Neural progenitor cell (in vitro differentiated cells): ENCODE measurements around the gene TNFRSF14. TPM values are rescaled to one million over a fixed set of nuclear protein-coding genes. Genes with fewer than 3 reads are reported as not detected.

Experiments
- DNase-seq: peaks from one replicate; pipeline ENCODE4 v3.0.0-alpha.2; 2016; ENCODE audit warnings: low spot score
- H2AFZ ChIP-seq: fragments of 200-600 bp; sonication (generic); replicated peaks from 2 replicates; pipeline ENCODE4 v1.6.1; 2016; ENCODE audit warnings: antibody characterized with exemption
- H3F3A ChIP-seq: fragments of 200-600 bp; sonication (generic); 2 replicates; pipeline ENCODE4 v1.6.1; 2016; ENCODE audit warnings: antibody characterized with exemption, low read depth
- H3K27ac ChIP-seq: fragments of 200-600 bp; sonication (generic); 2 replicates; pipeline ENCODE4 v1.5.1; 2016; ENCODE audit warnings: mild to moderate bottlenecking
- H3K27me3 ChIP-seq: fragments of 200-600 bp; sonication (generic); 2 replicates; pipeline ENCODE4 v1.6.1; 2016; ENCODE audit warnings: mild to moderate bottlenecking, moderate library complexity
- H3K36me3 ChIP-seq: fragments of 200-600 bp; sonication (generic); 2 replicates; pipeline ENCODE4 v1.5.1; 2016
- H3K4me1 ChIP-seq: fragments of 200-600 bp; sonication (generic); 2 replicates; pipeline ENCODE4 v1.6.1; 2016; ENCODE audit warnings: mixed run types
- H3K4me2 ChIP-seq: fragments of 200-600 bp; sonication (generic); 2 replicates; pipeline ENCODE4 v1.6.1; 2016
- H3K4me3 ChIP-seq: fragments of 200-600 bp; sonication (generic); 2 replicates; pipeline ENCODE4 v1.5.1; 2016
- H3K79me2 ChIP-seq: fragments of 200-600 bp; sonication (generic); 2 replicates; pipeline ENCODE4 v1.6.1; 2016; ENCODE audit warnings: low read depth
- H3K9ac ChIP-seq: fragments of 200-600 bp; sonication (generic); 2 replicates; pipeline ENCODE4 v1.6.1; 2016
- H3K9me3 ChIP-seq: fragments of 200-600 bp; sonication (generic); 2 replicates; pipeline ENCODE4 v1.5.1; 2016; ENCODE audit warnings: low read depth
- H4K20me1 ChIP-seq: fragments of 200-600 bp; sonication (generic); 2 replicates; pipeline ENCODE4 v1.6.1; 2016; ENCODE audit warnings: low read depth
- H3K27ac Mint-ChIP-seq: 3 replicates; pipeline ENCODE4 v1.8.0; 2021; ENCODE audit warnings: mixed read lengths
- H3K27me3 Mint-ChIP-seq: 2 replicates; pipeline ENCODE4 v1.8.0; 2022; ENCODE audit warnings: low read depth, mild to moderate bottlenecking, inconsistent platforms, moderate library complexity, mixed read lengths; ENCODE audit not compliant: insufficient read depth
- H3K36me3 Mint-ChIP-seq: 3 replicates; pipeline ENCODE4 v1.8.0; 2021; ENCODE audit warnings: mixed read lengths
- H3K4me1 Mint-ChIP-seq: 3 replicates; pipeline ENCODE4 v1.8.0; 2021; ENCODE audit warnings: mixed read lengths
- H3K4me3 Mint-ChIP-seq: 3 replicates; pipeline ENCODE4 v1.8.0; 2021; ENCODE audit warnings: mild to moderate bottlenecking, moderate library complexity, mixed read lengths
- H3K9me3 Mint-ChIP-seq: 3 replicates; pipeline ENCODE4 v1.8.0; 2020; ENCODE audit warnings: mixed read lengths
- EZH2 ChIP-seq: fragments of 200-600 bp; sonication (generic); IDR thresholded peaks from 2 replicates; pipeline ENCODE4 v1.6.1; 2017; ENCODE audit warnings: antibody characterized with exemption, mild to moderate bottlenecking, moderate library complexity
- EZH2phosphoT487 ChIP-seq: fragments of 200-600 bp; sonication (generic); IDR thresholded peaks from 2 replicates; pipeline ENCODE4 v1.6.1; 2017; ENCODE audit warnings: antibody characterized with exemption
- total RNA-seq: library from RNA; depleted of rRNA; stranded (reverse); fragments of >200 nt; gene quantifications from 2 replicates; pipeline ENCODE4 v1.2.3, GENCODE V29; 2015; ENCODE audit warnings: low replicate concordance
- TF ChIP-seq, protein P1 (sequence below): fragments of 200-600 bp; sonication (generic); IDR thresholded peaks from 2 replicates; pipeline ENCODE4 v1.5.1; 2017; ENCODE audit warnings: antibody characterized with exemption, mild to moderate bottlenecking

Gene TNFRSF14
- total RNA-seq, 1 donor from 2014 or later: not detected

DNA sequence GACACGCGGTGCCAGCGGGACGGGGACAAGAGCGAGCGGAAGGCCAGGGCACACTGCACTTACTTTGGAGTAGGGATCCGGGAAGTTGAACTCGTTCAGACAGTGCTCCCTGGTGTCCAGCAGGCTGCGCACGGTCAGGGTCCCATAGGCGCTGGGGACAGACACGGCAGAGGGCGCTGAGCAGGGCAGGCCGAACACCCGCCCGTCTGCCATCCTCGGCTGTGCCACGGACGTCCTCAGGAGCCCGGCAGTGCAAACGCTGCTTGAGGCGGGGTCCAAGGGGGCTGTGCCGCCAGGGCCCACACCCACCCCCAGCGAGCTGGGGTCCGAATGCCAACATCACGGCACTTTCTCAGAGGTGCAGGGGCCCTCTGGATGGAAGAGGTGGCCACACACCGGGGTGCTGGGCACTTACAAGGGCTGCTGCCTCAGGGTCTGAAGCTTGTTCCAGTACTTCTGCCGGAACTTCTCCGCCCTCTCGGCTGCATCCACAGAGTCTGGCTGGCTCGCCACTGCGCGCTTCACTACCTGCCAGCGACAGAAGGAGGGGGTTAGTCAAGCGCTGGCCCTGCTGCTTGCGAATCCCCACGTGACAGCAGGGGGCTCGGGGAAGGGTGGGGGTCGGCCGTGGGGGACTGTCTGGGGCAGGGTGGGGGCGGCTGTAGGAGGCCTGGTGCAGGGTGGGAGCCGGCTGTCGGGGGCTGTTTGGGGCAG lies 42.1 kb upstream of the TNFRSF14 start:
- TF ChIP-seq EZH2phosphoT487 (no peak), EZH2 (no peak)
- TF ChIP-seq, protein P1, sequence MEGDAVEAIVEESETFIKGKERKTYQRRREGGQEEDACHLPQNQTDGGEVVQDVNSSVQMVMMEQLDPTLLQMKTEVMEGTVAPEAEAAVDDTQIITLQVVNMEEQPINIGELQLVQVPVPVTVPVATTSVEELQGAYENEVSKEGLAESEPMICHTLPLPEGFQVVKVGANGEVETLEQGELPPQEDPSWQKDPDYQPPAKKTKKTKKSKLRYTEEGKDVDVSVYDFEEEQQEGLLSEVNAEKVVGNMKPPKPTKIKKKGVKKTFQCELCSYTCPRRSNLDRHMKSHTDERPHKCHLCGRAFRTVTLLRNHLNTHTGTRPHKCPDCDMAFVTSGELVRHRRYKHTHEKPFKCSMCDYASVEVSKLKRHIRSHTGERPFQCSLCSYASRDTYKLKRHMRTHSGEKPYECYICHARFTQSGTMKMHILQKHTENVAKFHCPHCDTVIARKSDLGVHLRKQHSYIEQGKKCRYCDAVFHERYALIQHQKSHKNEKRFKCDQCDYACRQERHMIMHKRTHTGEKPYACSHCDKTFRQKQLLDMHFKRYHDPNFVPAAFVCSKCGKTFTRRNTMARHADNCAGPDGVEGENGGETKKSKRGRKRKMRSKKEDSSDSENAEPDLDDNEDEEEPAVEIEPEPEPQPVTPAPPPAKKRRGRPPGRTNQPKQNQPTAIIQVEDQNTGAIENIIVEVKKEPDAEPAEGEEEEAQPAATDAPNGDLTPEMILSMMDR: no peak
- H3K4me2 ChIP-seq: no peak overlapping the region
- no peaks in the 10 kb centered on the region for H3K9me3 Mint-ChIP-seq
- no peak overlapping the region for H3K9ac ChIP-seq
- H3K36me3 ChIP-seq: no peaks in the 10 kb centered on the region
- no peak overlapping the region for H3K4me3 ChIP-seq
- no peaks in the 10 kb centered on the region for H3K79me2 ChIP-seq
- peaks cover 7% of the 10 kb centered on the region for H3K36me3 Mint-ChIP-seq
- H3K27me3 Mint-ChIP-seq: peaks cover 2% of the 10 kb centered on the region
- no peaks in the 10 kb centered on the region for H3K9me3 ChIP-seq
- H4K20me1 ChIP-seq: peaks cover 46% of the 10 kb centered on the region
- H3K4me3 Mint-ChIP-seq: no peak overlapping the region
- no peak overlapping the region for H2AFZ ChIP-seq
- no peaks in the 10 kb centered on the region for H3K4me1 ChIP-seq
- no peak overlapping the region for H3K27ac Mint-ChIP-seq
- H3K27me3 ChIP-seq: no peaks in the 10 kb centered on the region
- H3K4me1 Mint-ChIP-seq: no peaks in the 10 kb centered on the region
- no peak for DNase-seq
- no peaks in the 10 kb centered on the region for H3F3A ChIP-seq
- no peak overlapping the region for H3K27ac ChIP-seq

DNA sequence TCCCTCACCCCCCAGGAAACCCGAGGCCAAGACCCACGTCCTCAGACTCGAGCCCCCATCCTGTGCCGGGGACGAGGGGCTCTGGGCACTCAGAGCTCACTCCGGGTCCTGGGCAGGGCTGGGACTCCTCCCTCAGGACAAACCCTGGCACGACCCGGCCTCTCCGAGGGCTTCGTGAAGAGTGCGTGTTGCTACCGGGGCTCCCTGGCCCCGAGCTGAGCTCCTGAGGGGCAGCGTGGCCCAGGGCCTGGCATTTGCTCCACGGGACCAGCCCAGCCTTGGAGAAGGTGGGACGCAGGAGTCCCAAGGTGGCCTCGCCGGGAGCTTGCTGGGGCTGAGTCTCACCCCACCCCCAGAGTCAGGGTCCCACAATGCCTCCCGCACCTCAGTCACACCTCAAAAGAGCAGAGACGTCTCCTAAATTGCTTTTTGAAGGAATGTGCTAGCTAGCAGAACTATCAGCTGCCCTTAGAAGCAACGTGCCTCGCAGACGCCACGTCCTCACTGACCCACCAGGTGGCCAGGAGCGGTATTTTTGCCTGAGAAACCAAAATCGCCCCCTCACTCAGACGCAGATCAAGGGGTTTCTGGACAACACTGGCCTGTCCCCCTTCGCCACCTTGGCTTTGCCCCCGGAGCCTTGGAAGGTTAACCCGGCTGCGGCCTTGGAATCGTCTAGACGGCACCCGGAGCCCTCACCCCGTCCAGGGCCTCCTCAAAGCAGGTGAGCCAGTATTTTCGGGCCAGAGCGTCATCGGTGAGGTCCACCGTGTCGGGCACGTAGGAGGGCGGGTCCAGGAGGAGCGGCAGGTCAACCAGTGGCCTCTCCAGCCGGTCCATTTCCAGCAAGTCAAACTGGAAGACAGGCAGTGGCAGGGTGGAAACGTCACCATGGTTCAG lies 41.1 kb upstream of the TNFRSF14 start:
- no peaks in the 10 kb centered on the region for H3K36me3 ChIP-seq
- H3K4me1 ChIP-seq: no peaks in the 10 kb centered on the region
- H3K27ac ChIP-seq: no peak overlapping the region
- peaks cover 42% of the 10 kb centered on the region for H4K20me1 ChIP-seq
- no peak overlapping the region for H3K4me3 ChIP-seq
- H2AFZ ChIP-seq: no peak overlapping the region
- Mint-ChIP-seq H3K27ac (no peak overlapping the region), H3K36me3 (peaks cover 7% of the 10 kb centered on the region), H3K27me3 (peaks cover 2% of the 10 kb centered on the region), H3K4me1 (no peaks in the 10 kb centered on the region), H3K9me3 (no peaks in the 10 kb centered on the region), H3K4me3 (no peak overlapping the region)
- H3K4me2 ChIP-seq: no peak overlapping the region
- H3K27me3 ChIP-seq: no peaks in the 10 kb centered on the region
- no peaks in the 10 kb centered on the region for H3K79me2 ChIP-seq
- H3K9ac ChIP-seq: no peak overlapping the region
- DNase-seq: no peak
- no peaks in the 10 kb centered on the region for H3K9me3 ChIP-seq
- no peak for TF ChIP-seq EZH2
- TF ChIP-seq, protein P1: peak; percentile 26
- H3F3A ChIP-seq: no peaks in the 10 kb centered on the region

DNA sequence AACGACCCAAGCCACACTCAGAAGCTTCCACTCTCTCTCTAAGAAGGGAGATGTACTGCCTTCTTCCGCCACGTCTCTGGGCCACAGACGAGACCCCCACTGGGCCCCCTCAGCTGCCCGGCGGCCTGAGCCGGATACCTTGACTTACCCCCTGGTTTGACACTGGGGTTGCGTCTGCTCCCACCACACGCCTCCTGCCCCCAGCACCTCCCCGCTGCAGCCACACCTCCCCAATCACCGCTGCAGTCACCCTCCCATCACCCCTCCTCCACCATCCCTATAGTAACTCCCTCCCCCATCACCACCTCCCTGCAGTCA lies 40.4 kb upstream of the TNFRSF14 start:
- Histone ChIP-seq H3K27ac (no peak overlapping the region), H3K79me2 (no peaks in the 10 kb centered on the region), H3K9ac (no peak overlapping the region), H3K36me3 (no peaks in the 10 kb centered on the region), H3K4me3 (no peak overlapping the region), H3F3A (no peaks in the 10 kb centered on the region), H3K9me3 (no peaks in the 10 kb centered on the region), H2AFZ (no peak overlapping the region), H3K4me1 (no peaks in the 10 kb centered on the region), H3K27me3 (no peaks in the 10 kb centered on the region), H3K4me2 (no peak overlapping the region), H4K20me1 (peaks cover 42% of the 10 kb centered on the region)
- Mint-ChIP-seq H3K27me3 (peaks cover 2% of the 10 kb centered on the region), H3K27ac (no peak overlapping the region), H3K9me3 (no peaks in the 10 kb centered on the region), H3K36me3 (peaks cover 9% of the 10 kb centered on the region), H3K4me3 (no peak overlapping the region), H3K4me1 (no peaks in the 10 kb centered on the region)
- TF ChIP-seq, protein P1: no peak
- no peak for TF ChIP-seq EZH2phosphoT487
- TF ChIP-seq EZH2: no peak
- DNase-seq: no peak
